GM18505 (cell line): ENCODE data around the gene KL.

Experiments
- ATAC-seq: cut with Tn5 transposase; IDR thresholded peaks from one replicate; pipeline ENCODE4 v1.9.1; 2021; ENCODE audit not compliant: unreplicated experiment
- POLR2A ChIP-seq: IDR thresholded peaks from 4 replicates; pipeline ENCODE4 v1.6.1; 2011; ENCODE audit warnings: borderline replicate concordance; ENCODE audit not compliant: insufficient read depth, insufficient read length; ENCODE audit errors: extremely low read depth

KL gene

DNA sequence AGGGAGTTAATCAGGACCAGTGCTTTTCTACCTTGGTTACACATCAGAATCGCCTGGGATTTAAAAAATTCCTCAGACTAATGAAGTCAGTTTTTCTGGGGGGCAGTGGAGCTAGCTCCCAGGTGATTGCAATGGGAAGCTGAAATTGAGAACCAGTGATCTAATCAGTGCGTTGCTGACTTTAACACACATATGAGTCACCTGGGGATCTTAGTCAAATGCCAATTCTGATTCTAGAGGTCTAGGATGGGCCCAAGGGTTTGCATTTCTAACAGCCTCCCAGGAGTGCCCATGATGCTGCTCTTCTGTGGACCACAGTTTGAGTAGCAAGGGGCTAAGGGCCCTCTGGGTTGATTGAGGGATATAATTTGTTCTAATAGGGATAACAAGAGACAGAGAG, 54.5 kb downstream of the KL start:
- no peak for ATAC-seq
- TF ChIP-seq POLR2A: no peak

DNA sequence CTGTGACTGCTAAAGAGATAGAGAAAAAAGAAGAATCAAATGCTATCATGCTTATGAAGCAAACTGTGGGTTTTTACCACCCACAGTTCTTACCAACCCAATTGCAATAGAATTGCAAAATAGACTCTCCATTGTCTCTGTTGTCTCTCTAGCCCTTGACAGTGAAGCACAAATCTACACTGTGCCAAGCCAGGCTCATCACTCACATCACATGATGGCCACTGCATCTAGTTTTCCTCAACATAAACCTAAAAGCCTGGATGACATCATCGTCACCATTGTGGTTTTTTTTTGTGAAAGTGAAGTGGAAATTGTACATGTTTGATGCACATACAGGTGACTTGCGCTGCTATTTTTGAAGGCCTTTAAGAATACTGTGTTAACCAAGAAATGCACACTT, 56.1 kb downstream of the KL start:
- TF ChIP-seq POLR2A: no peak
- no peak for ATAC-seq

DNA sequence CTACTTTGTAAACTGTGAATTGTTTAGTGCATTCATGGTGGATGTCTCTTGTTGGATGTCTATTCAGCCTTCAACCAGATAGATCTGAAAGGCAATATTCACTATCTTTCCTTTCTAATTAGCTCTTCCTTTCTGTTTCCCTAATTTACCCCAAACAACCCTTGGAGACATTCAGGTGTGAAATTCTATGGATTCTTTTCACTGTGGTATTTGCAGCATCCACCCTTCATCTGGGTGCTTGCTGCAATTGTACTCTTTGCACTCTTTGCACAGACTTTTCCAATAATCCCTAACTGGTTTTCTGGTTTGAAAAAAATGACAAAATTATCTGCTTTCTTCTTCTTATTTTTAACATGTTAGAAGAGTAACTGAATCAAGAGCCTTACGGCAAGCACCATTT, 56.5 kb downstream of the KL start:
- no peak for ATAC-seq
- TF ChIP-seq POLR2A: no peak

DNA sequence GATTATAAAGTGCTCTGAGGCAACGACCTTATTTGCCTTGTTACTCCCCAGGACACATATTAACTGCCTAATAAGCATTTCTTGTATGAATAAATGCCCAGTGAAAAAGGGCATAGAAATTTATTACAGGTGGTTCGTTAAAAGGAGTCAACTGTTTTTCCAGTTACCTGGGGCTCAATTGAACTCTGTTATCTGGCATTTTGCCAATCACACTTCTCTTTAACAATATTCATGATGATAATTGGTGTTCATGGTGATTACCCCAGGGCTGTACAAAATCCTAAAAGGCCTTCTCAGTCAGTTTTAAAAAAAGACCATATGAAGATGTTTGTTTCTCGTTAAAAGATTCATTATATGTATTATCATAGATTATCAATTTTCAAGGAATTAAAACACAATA, 57.1 kb downstream of the KL start:
- no peak for ATAC-seq
- TF ChIP-seq POLR2A: no peak

DNA sequence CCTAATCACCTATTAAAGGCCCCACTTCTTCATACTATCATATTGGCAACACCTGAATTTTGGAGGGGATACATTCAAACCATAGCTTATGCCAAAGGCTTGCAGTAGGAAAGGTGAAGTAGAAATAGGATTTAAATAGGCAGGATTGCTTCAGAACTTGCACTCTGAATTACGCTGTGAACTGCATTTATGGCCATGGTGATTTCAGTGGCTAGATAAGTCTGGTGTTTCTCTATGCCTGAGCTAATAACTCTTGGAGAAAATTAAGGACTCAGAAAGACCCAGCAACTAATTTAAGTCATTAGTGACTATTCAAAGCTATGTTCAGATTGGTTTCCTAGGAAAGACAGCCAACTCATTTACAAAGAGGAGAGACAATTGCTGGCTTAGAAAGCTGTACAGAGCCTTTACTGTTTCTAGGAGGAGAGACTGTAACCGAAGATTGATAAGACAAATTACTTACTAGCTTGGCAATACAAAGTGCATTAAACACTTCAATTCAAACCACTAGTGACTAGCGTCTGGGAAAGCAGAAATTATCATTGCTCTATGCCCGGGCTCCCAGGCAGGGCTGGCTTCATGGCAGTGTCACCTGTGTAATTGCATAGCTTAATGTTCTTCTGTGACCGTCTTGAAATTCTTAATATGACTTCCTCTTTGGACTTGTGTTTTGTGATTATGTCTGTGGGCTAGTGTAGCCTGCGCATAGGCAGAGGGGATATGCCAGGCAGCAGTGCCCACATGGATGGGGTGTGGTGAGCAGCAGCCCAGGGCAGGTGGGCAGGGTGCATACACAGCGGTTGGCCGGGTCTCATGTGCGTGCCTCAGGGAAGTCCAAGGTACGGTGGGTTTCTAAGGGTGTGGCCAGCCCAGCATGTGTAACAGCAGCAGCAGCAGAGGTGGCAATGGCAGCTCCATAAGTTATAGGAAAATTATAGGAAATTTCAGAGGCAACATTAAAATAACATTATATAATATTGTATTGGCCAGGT, 60.1 kb downstream of the KL start:
- TF ChIP-seq POLR2A: no peak
- ATAC-seq: no peak

DNA sequence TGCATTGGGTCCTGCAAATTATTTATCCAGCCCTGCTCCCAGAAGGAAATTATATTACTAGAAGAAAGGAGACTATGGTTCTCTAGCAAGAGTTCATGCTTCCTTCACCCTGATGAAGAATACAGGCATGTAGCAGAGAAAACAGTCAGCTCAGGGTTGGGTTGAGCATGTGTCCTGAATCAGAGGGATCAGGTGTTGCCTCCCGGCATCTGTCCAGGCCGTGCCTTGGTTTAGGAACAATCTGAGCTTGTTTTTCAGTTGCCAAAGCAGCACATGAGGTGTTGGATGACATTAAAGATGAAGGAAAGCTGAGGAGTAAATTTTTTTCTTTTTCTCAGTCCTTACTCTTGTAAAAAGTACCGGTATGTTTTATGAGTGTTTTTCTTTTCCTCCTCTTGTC, 62.0 kb downstream of the KL start:
- TF ChIP-seq POLR2A: no peak
- ATAC-seq: no peak

DNA sequence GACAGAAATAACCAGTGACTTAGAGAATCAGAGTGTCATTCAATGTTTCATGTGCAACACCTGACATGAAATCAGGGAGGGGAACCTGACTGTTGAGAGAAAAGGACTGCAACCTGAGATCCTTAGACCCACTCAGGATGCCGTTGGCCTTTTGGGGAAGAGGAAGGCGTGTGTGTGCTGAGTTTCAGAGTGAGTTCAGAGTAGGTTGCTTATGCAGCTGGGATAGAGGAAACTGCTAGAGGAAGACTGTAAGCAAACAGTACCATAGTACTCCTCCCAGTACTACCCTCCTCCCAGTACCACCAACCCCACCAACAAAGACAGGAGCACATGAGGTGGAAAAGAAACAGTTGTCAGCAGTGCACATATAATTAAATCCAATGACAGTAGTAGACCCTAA, 63.7 kb downstream of the KL start:
- TF ChIP-seq POLR2A: no peak
- ATAC-seq: no peak

DNA sequence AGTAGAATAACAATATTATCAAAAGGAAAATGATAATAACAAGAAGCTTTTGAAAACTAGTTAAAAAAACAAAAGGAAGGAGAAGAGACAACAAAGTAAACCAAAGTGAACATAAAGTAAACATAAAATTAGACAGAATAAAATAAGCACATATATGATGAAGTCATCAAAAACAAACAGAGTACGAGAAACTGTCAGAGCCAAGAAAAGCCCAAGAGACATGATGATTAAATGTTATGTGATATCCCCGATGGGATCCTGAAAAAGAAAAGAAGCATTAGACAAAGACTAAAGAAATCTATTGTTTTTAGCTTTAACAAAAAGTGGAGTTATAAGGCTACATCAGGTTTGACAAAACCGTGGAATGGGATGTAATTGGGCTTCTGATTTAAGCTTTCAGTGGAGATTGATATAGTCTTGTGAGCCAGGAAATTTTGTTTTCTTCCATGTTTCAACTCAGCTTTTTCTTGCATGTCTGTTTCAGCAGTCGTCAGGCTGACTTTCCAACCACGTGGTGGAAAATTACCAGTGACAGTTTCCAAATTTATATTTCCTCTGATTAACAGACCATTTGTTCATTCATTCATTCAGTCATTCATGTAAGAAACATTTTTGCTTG, 64.9 kb downstream of the KL start:
- ATAC-seq: no peak
- TF ChIP-seq POLR2A: no peak

DNA sequence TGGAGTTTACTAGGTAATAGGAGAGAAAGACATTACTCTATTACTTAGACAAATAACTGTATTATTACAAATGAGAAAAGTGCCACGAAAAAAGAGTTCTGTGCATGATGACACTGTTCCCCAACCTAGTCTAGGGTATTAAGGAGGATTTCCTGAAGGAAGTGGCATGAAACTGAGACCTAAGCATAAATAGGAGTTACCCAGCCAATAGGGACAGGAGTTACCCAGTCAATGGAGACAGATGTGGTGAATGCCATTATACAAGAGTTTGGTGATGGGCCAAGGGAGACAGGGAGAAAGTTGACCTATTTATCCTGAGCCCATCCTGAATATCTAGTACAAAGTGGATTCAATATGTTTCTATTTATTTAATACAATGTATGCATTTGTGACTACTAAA, 65.4 kb downstream of the KL start:
- no peak for ATAC-seq
- no peak for TF ChIP-seq POLR2A

DNA sequence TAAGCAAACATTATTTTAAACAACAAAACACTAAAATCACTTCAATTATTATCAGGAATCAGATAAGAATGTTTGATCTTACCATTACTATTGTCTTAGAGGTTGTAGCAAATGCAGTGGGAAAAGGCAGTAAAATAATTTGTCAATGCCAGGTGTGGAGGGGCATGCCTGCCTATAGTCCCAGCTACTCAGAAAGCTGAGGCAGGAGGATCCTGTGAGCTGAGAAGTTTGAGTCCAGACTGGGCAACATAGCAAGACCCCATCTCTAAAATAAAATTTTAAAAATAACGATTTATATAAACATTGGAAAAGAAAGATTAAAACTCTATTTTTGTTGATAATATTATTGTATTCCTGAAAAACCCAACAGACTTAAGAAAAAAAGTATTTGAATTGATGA, 66.8 kb downstream of the KL start:
- no peak for TF ChIP-seq POLR2A
- ATAC-seq: no peak

DNA sequence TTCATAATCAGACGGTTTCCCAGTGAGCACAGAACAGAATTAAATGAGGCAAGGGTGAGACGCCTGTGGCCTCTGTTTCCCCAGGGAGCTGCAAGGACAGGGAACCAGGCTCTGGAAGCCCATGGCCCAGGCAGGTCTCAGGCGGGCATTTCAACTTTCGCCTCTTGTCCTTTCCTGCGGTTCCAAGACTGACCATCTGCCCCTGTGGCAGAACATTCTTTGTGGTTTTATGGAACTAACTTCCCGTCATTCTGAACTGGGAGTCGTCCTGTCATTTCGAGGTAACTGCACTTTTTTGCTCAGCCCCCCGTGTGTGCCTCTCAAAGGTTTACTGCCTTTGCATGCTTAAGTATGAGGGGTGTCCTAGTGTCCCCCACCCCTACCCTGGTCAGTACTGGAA, 70.9 kb downstream of the KL start:
- no peak for ATAC-seq
- TF ChIP-seq POLR2A: no peak

DNA sequence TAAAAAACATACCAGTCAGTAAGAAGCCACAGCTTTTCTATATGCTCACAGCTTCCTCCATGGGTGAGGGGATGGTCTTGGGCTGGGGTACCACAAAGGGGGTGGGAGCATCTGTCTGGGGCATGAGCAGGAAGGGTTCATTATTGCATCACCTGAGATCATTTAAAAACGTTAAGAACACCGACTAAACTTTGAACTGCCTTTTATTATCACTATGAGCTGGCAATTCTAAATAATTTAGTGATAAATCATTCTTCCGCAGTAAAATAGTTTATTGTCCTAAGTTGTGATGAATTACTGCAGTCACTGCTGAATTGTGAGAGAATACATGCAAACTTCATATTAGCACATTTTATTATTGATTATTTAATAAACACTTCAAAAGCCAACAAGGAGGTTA, 71.6 kb downstream of the KL start:
- no peak for ATAC-seq
- TF ChIP-seq POLR2A: no peak

DNA sequence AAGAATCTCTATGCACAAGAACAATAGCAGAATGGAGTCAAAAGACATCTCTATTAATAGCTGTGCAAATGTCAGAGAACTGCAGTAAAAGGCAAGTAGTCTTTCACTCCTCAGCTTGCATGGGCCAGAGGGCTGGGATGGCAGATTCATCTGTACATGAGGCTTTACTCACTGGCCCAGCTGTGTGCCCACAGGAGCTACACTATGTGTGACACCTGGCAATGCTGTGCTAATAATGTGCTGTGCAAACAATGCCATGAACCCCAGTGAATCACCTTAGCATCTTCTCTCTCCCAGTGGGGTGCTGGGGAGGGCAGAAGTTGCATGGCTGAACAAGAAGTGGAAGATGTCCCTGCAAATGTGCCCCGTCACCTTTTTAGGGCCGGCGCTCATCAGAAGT, 73.1 kb downstream of the KL start:
- no peak for ATAC-seq
- TF ChIP-seq POLR2A: no peak

DNA sequence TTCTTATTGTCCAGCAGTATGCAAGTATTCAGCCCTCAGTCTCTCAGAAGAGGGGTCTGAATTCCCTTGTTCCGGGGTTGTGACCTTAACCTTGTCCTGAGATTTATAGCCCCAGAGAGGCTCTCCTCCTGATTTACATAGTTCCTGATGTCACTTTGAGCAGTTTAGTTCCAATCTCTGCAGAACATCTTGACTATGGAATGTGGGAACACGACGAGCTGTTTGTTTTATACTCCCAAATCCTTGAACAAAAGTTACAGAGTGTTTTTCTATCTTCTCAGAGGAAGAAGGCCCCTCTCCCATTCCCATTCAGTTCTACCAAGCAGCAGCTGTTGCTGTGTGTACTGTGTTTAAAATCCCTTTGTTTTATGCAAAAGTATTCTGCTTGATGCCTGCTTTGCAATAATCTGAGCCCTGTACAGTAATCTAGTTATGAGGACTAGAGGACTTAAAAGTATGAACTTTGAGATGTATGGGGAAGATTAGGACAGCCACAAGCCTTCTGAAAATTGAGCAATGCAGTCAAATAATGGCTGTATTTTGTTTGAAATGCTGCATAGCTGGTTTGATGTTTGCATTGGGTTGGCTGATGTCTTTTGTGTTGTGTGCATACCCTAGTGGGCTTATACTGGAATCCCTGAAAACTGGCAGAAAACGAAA, 74.7 kb downstream of the KL start:
- ATAC-seq: no peak
- TF ChIP-seq POLR2A: no peak
